H9 (cell line): Measurements from ENCODE around the gene CFAP45. TPM values are rescaled to one million over a fixed set of nuclear protein-coding genes. Genes with fewer than 3 reads are reported as not detected.

Experiments used
- DNase-seq: peaks from one replicate; pipeline ENCODE4 v3.0.0-alpha.2; 2017
- H2AFZ ChIP-seq: one replicate; pipeline ENCODE4 v1.6.1; 2013; ENCODE audit warnings: mild to moderate bottlenecking, low read length, control low read depth, moderate library complexity
- H2AK5ac ChIP-seq: 2 replicates; pipeline ENCODE4 v1.6.1; 2013; ENCODE audit warnings: low read length, control low read depth, mixed read lengths; ENCODE audit not compliant: insufficient read length
- H2BK120ac ChIP-seq: one replicate; pipeline ENCODE4 v1.6.1; 2013; ENCODE audit warnings: low read depth, mild to moderate bottlenecking, low read length, control low read depth, inconsistent platforms; ENCODE audit not compliant: poor library complexity, severe bottlenecking
- H2BK12ac ChIP-seq: 2 replicates; pipeline ENCODE4 v1.6.1; 2013; ENCODE audit warnings: low read length, control low read depth, mixed read lengths, low read depth; ENCODE audit not compliant: insufficient read length
- H2BK15ac ChIP-seq: 2 replicates; pipeline ENCODE4 v1.6.1; 2013; ENCODE audit warnings: low read depth, low read length, control low read depth
- H2BK20ac ChIP-seq: one replicate; pipeline ENCODE4 v1.6.1; 2013; ENCODE audit warnings: low read depth, mild to moderate bottlenecking, low read length, control low read depth, inconsistent platforms; ENCODE audit not compliant: poor library complexity, severe bottlenecking
- H2BK5ac ChIP-seq: 2 replicates; pipeline ENCODE4 v1.6.1; 2013; ENCODE audit warnings: low read length, control low read depth, mixed read lengths; ENCODE audit not compliant: insufficient read length
- H3K14ac ChIP-seq: 2 replicates; pipeline ENCODE4 v1.6.1; 2013; ENCODE audit warnings: low read length, control low read depth; ENCODE audit not compliant: insufficient read depth
- H3K18ac ChIP-seq: 2 replicates; pipeline ENCODE4 v1.6.1; 2013; ENCODE audit warnings: low read depth, mild to moderate bottlenecking, mixed read lengths, low read length, control low read depth; ENCODE audit not compliant: insufficient read length
- H3K23ac ChIP-seq: 2 replicates; pipeline ENCODE4 v1.6.1; 2013; ENCODE audit warnings: low read length, control low read depth, mixed read lengths, low read depth; ENCODE audit not compliant: insufficient read length
- H3K23me2 ChIP-seq: 2 replicates; pipeline ENCODE4 v1.6.1; 2013; ENCODE audit warnings: low read depth, mild to moderate bottlenecking, mixed read lengths, low read length, control low read depth; ENCODE audit not compliant: insufficient read length, poor library complexity, severe bottlenecking
- H3K27ac ChIP-seq: 2 replicates; pipeline ENCODE4 v1.5.1; 2013; ENCODE audit warnings: low read length, control low read depth, mixed read lengths, low read depth; ENCODE audit not compliant: insufficient read length
- H3K27me3 ChIP-seq: 2 replicates; pipeline ENCODE4 v1.6.1; 2013; ENCODE audit warnings: low read length, control low read depth, inconsistent platforms; ENCODE audit not compliant: insufficient read depth
- H3K4ac ChIP-seq: 2 replicates; pipeline ENCODE4 v1.6.1; 2013; ENCODE audit warnings: low read depth, mild to moderate bottlenecking, control low read depth, inconsistent platforms, low read length, moderate library complexity
- H3K4me1 ChIP-seq: 2 replicates; pipeline ENCODE4 v1.6.1; 2013; ENCODE audit warnings: low read length, control low read depth, inconsistent platforms; ENCODE audit not compliant: insufficient read depth
- H3K4me2 ChIP-seq: 2 replicates; pipeline ENCODE4 v1.6.1; 2013; ENCODE audit warnings: low read length, control low read depth, mixed read lengths; ENCODE audit not compliant: insufficient read length, insufficient read depth
- H3K56ac ChIP-seq: 2 replicates; pipeline ENCODE4 v1.6.1; 2013; ENCODE audit warnings: low read depth, mild to moderate bottlenecking, mixed read lengths, low read length, control low read depth; ENCODE audit not compliant: insufficient read length
- H3K79me1 ChIP-seq: 2 replicates; pipeline ENCODE4 v1.6.1; 2013; ENCODE audit warnings: low read depth, mild to moderate bottlenecking, moderate library complexity, low read length, control low read depth, inconsistent platforms; ENCODE audit not compliant: insufficient read depth, poor library complexity, severe bottlenecking
- H3K79me2 ChIP-seq: 2 replicates; pipeline ENCODE4 v1.6.1; 2013; ENCODE audit warnings: low read length, control low read depth, inconsistent platforms; ENCODE audit not compliant: insufficient read depth
- H3K9ac ChIP-seq: 2 replicates; pipeline ENCODE4 v1.6.1; 2013; ENCODE audit warnings: low read length, control low read depth, mixed read lengths; ENCODE audit not compliant: insufficient read length; ENCODE audit errors: extremely low read depth
- H3K9me3 ChIP-seq: one replicate; pipeline ENCODE4 v1.6.1; 2013; ENCODE audit warnings: low read depth, low read length, inconsistent platforms; ENCODE audit not compliant: control insufficient read depth
- H3T11ph ChIP-seq: one replicate; pipeline ENCODE4 v1.6.1; 2013; ENCODE audit warnings: mild to moderate bottlenecking, low read length, control low read depth, inconsistent platforms
- H4K20me1 ChIP-seq: one replicate; pipeline ENCODE4 v1.6.1; 2013; ENCODE audit not compliant: control insufficient read depth, insufficient read length, insufficient read depth
- H4K5ac ChIP-seq: 2 replicates; pipeline ENCODE4 v1.6.1; 2013; ENCODE audit warnings: low read depth, mild to moderate bottlenecking, mixed read lengths, low read length, control low read depth; ENCODE audit not compliant: insufficient read length
- H4K8ac ChIP-seq: replicated peaks from 2 replicates; pipeline ENCODE4 v1.6.1; 2013; ENCODE audit warnings: low read length, control low read depth, mixed read lengths, low read depth; ENCODE audit not compliant: insufficient read length
- H4K91ac ChIP-seq: 2 replicates; pipeline ENCODE4 v1.6.1; 2013; ENCODE audit warnings: low read depth, mild to moderate bottlenecking, moderate library complexity, mixed read lengths, low read length, control low read depth; ENCODE audit not compliant: insufficient read length
- H3K27ac Mint-ChIP-seq, 3 experiments: 2 replicates in 2 of 3; 3 replicates in 1 of 3; pipeline ENCODE4 v1.8.0; 2020 to 2021; ENCODE audit warnings: mixed read lengths in 3 of 3, mild to moderate bottlenecking in 1 of 3, moderate library complexity in 1 of 3
- H3K27me3 Mint-ChIP-seq: 2 replicates; pipeline ENCODE4 v1.8.0; 2021; ENCODE audit warnings: low read depth, mild to moderate bottlenecking, moderate library complexity, mixed read lengths
- H3K36me3 Mint-ChIP-seq, 3 experiments: 2 replicates in 2 of 3; 3 replicates in 1 of 3; pipeline ENCODE4 v1.8.0; 2020 to 2021; ENCODE audit warnings: low read depth in 3 of 3, mixed read lengths in 3 of 3; ENCODE audit not compliant: insufficient read depth in 1 of 3
- H3K4me1 Mint-ChIP-seq, 2 experiments: 2 replicates each; pipeline ENCODE4 v1.8.0; 2020; ENCODE audit warnings: mixed read lengths in 2 of 2
- H3K4me3 Mint-ChIP-seq, 2 experiments: 2 replicates in 1 of 2; 3 replicates in 1 of 2; pipeline ENCODE4 v1.8.0; 2020 to 2021; ENCODE audit warnings: mild to moderate bottlenecking in 2 of 2, mixed read lengths in 2 of 2, moderate library complexity in 1 of 2
- H3K9me3 Mint-ChIP-seq, 2 experiments: 2 replicates in 1 of 2; 3 replicates in 1 of 2; pipeline ENCODE4 v1.8.0; 2020; ENCODE audit warnings: mild to moderate bottlenecking in 2 of 2, mixed read lengths in 2 of 2, moderate library complexity in 1 of 2
- WGBS: extraction: QIAGEN DNeasy Blood & Tissue Kit; methylation state at CpG from one replicate; pipeline ENCODE4 v1.1.7; 2013; ENCODE audit warnings: missing lambda C conversion rate, low lambda C conversion rate, mixed read lengths; ENCODE audit not compliant: insufficient read length; ENCODE audit errors: extremely low coverage; 5-methylcytosine and 5-hydroxymethylcytosine counted together
- total RNA-seq: library from RNA; stranded (reverse); gene quantifications from 2 replicates; pipeline ENCODE4 v1.2.1, GENCODE V29; 2021
- TF ChIP-seq, protein P1 (sequence below): fragments of 200-600 bp; sonication (generic); conservative IDR thresholded peaks from 3 replicates; pipeline ENCODE4 v1.8.0; 2021; ENCODE audit warnings: antibody characterized with exemption, mild to moderate bottlenecking

CFAP45 gene
- total RNA-seq, 1 experiment from 2014 or later = 0.85 TPM

DNA sequence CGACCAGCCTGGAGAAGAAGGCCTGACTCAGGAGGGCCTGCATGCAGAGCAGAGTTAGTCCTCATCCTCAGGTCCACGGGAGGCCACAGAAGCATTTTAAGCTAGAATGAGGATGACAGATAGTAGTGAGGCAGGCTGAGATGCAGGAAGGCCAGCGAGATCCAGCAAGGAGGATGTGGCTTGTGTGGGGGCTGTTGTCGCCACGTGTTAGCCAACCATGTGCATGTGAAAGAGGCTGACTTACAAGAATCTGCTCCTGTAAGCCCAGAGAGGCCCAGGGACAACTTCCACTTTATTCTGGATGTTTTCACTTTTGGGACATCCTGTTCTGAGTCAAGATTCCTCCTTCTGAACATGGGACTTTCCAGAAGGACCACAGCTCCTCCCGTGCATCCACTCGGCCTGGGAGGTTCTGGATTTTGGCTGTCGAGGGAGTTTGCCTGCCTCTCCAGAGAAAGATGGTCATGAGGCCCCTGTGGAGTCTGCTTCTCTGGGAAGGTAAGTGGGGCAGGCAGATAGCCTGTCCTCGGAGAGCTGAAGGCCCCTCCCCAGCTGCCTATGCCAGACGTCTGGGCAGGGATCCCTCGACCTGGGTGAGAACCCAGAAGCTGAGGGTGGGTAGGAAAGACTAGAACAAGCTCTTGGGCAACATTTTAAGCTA is 73.4 kb downstream of the CFAP45 start, which contains the start of gene SLAMF8:
Gene SLAMF8, plus strand, starts transcription at position 433 of the 661 bp plus-strand sequence. Its CDS starts 26 bp downstream, at position 459.
- H4K20me1 ChIP-seq = no peaks in the 10 kb centered on the region
- Mint-ChIP-seq H3K36me3 (no peaks in the 10 kb centered on the region), H3K27me3 (peaks cover 49% of the 10 kb centered on the region), H3K4me3 (no peak within 1 kb of the TSS), H3K4me1 (peaks cover 17 to 20% of the 10 kb centered on the region in 2 experiments), H3K9me3 (no peaks in the 10 kb centered on the region), H3K27ac (peak within 1 kb of the TSS in 1 of 3 experiments; percentile 56; a peak in 3 of 7 replicates)
- no peaks in the 10 kb centered on the region for H3K79me2 ChIP-seq
- H3T11ph ChIP-seq = no peak within 1 kb of the TSS
- H3K14ac ChIP-seq = no peak within 1 kb of the TSS
- no peak within 1 kb of the TSS for H2AFZ ChIP-seq
- no peak within 1 kb of the TSS for H2BK120ac ChIP-seq
- no peak within 1 kb of the TSS for H2BK20ac ChIP-seq
- TF ChIP-seq, protein P1, sequence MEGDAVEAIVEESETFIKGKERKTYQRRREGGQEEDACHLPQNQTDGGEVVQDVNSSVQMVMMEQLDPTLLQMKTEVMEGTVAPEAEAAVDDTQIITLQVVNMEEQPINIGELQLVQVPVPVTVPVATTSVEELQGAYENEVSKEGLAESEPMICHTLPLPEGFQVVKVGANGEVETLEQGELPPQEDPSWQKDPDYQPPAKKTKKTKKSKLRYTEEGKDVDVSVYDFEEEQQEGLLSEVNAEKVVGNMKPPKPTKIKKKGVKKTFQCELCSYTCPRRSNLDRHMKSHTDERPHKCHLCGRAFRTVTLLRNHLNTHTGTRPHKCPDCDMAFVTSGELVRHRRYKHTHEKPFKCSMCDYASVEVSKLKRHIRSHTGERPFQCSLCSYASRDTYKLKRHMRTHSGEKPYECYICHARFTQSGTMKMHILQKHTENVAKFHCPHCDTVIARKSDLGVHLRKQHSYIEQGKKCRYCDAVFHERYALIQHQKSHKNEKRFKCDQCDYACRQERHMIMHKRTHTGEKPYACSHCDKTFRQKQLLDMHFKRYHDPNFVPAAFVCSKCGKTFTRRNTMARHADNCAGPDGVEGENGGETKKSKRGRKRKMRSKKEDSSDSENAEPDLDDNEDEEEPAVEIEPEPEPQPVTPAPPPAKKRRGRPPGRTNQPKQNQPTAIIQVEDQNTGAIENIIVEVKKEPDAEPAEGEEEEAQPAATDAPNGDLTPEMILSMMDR = no peak
- WGBS = no CpG with 5 or more reads among the region's 11 CpGs
- H3K18ac ChIP-seq = no peak within 1 kb of the TSS
- no peak within 1 kb of the TSS for H3K56ac ChIP-seq
- DNase-seq = no peak
- no peak within 1 kb of the TSS for H3K23ac ChIP-seq
- H4K91ac ChIP-seq = no peak within 1 kb of the TSS
- H2AK5ac ChIP-seq = no peak within 1 kb of the TSS
- H3K27ac ChIP-seq = no peak within 1 kb of the TSS
- H3K4ac ChIP-seq = no peak within 1 kb of the TSS
- no peak within 1 kb of the TSS for H4K5ac ChIP-seq
- no peak within 1 kb of the TSS for H3K4me2 ChIP-seq
- H3K9me3 ChIP-seq = no peaks in the 10 kb centered on the region
- no peak within 1 kb of the TSS for H4K8ac ChIP-seq
- H2BK5ac ChIP-seq = no peak within 1 kb of the TSS
- H3K79me1 ChIP-seq = no peaks in the 10 kb centered on the region
- no peak within 1 kb of the TSS for H3K9ac ChIP-seq
- H2BK15ac ChIP-seq = no peak within 1 kb of the TSS
- no peak within 1 kb of the TSS for H2BK12ac ChIP-seq
- H3K27me3 ChIP-seq = no peaks in the 10 kb centered on the region
- H3K4me1 ChIP-seq = no peaks in the 10 kb centered on the region
- no peaks in the 10 kb centered on the region for H3K23me2 ChIP-seq
